ENCODE results near the gene VWA3B.
"Not testable (repeated sequence)": the region's sequence is repeated elsewhere in the genome, so short reads cannot be mapped to it uniquely, and the experiment has no call there.

The VWA3B gene

GRCh38 chr2:98093146-98093545, 6.2 kb downstream of the VWA3B start:
- TF ChIP-seq TSHZ2 (CRISPR knock-in tag; IDR thresholded peaks at IDR 0.05) (no peak), TOX (CRISPR knock-in tag; IDR thresholded peaks at IDR 0.05; ENCODE audit: borderline replicate concordance) (no peak), SNAI2 (CRISPR knock-in tag; IDR thresholded peaks at IDR 0.05) (no peak), ZNF8 (CRISPR knock-in tag; IDR thresholded peaks at IDR 0.05) (no peak), CSRNP3 (CRISPR knock-in tag; IDR thresholded peaks at IDR 0.05) (no peak), CSDC2 (CRISPR knock-in tag; IDR thresholded peaks at IDR 0.05) (no peak), ZFP3 (CRISPR knock-in tag; IDR thresholded peaks at IDR 0.05) (no peak), POU6F1 (CRISPR knock-in tag; IDR thresholded peaks at IDR 0.05; ENCODE audit: borderline replicate concordance, low read depth) (no peak), PPARA (CRISPR knock-in tag; IDR thresholded peaks at IDR 0.05; ENCODE audit: borderline replicate concordance) (no peak), ARNTL (CRISPR knock-in tag; IDR thresholded peaks at IDR 0.05; ENCODE audit: borderline replicate concordance, low read depth) (no peak), RARB (CRISPR knock-in tag; IDR thresholded peaks at IDR 0.05) (no peak), ZFP30 (CRISPR knock-in tag; IDR thresholded peaks at IDR 0.05) (no peak), BACH2 (CRISPR knock-in tag; IDR thresholded peaks at IDR 0.05; ENCODE audit: borderline replicate concordance) (no peak), GLIS3 (CRISPR knock-in tag; IDR thresholded peaks at IDR 0.05) (no peak), ZNF70 (CRISPR knock-in tag; IDR thresholded peaks at IDR 0.05) (no peak)
- no peak for ATAC-seq

- TF ChIP-seq CSDC2 (CRISPR knock-in tag; IDR thresholded peaks at IDR 0.05) (no peak), ARNTL (CRISPR knock-in tag; IDR thresholded peaks at IDR 0.05; ENCODE audit: borderline replicate concordance, low read depth) (no peak), POU6F1 (CRISPR knock-in tag; IDR thresholded peaks at IDR 0.05; ENCODE audit: borderline replicate concordance, low read depth) (no peak)
- no peak for ATAC-seq
Measured at GRCh38 chr2:98093611-98094010, 6.6 kb downstream of the VWA3B start.

GRCh38 chr2:98099939-98100743, 13.2 kb downstream of the VWA3B start:
- TF ChIP-seq CSDC2 (CRISPR knock-in tag; IDR thresholded peaks at IDR 0.05): no peak
- TF ChIP-seq ZNF565 (CRISPR knock-in tag; conservative IDR thresholded peaks at IDR 0.05; ENCODE audit: low read depth): no peak
- no peak for TF ChIP-seq ISL1 (CRISPR knock-in tag; IDR thresholded peaks at IDR 0.05)
- TF ChIP-seq CREB5 (CRISPR knock-in tag; IDR thresholded peaks at IDR 0.05; ENCODE audit: low read depth): no peak
- TF ChIP-seq SNAI2 (CRISPR knock-in tag; IDR thresholded peaks at IDR 0.05): no peak
- ATAC-seq: no peak

- ATAC-seq: not testable (repeated sequence)
Measured at GRCh38 chr2:98102315-98102714, 15.3 kb downstream of the VWA3B start.

Measured in SK-N-SH treated with all-trans-retinoic acid at 6 μM for 48 hours (cell line).